ES-I3 (cell line): ENCODE measurements around the gene TCP11.
"Not testable (repeated sequence)": the region's sequence is repeated elsewhere in the genome, so short reads cannot be mapped to it uniquely, and the experiment has no call there.

Experiments used
- H3K36me3 ChIP-seq: 2 replicates; pipeline ENCODE4 v1.6.1; 2013; ENCODE audit warnings: mild to moderate bottlenecking, low read length, control low read depth, moderate library complexity; ENCODE audit not compliant: insufficient read depth
- H3K4me1 ChIP-seq: 2 replicates; pipeline ENCODE4 v1.6.1; 2013; ENCODE audit warnings: mild to moderate bottlenecking, control low read depth, low read length; ENCODE audit not compliant: insufficient read depth
- H3K9ac ChIP-seq: 2 replicates; pipeline ENCODE4 v1.6.1; 2013; ENCODE audit warnings: low read depth, mild to moderate bottlenecking, low read length, moderate library complexity
- H3K9me3 ChIP-seq: 2 replicates; pipeline ENCODE4 v1.6.1; 2013; ENCODE audit warnings: mild to moderate bottlenecking, low read length, moderate library complexity; ENCODE audit not compliant: control insufficient read depth, insufficient read depth

The TCP11 gene

DNA sequence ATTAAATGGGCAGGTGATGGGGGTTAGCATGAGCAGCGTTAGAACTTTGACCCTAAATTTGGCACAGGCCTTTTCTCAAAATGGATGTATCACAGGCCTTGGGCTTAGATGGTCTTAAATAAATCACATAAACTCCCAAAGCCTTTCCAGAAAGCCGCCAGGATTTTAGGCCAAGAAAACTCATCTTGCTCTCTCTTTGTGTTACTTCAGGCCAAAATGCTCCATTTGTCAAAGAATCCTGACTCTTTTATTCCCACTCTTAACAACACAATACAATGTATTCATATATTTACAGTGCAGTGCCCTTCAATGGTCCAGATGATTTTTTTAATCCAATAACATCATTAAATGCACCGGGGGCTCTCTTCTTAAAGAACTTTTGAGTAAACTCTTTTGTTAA is 5.9 kb upstream of the TCP11 start:
- no peak overlapping the region for H3K9ac ChIP-seq
- peaks cover 27% of the 10 kb centered on the region for H3K4me1 ChIP-seq

DNA sequence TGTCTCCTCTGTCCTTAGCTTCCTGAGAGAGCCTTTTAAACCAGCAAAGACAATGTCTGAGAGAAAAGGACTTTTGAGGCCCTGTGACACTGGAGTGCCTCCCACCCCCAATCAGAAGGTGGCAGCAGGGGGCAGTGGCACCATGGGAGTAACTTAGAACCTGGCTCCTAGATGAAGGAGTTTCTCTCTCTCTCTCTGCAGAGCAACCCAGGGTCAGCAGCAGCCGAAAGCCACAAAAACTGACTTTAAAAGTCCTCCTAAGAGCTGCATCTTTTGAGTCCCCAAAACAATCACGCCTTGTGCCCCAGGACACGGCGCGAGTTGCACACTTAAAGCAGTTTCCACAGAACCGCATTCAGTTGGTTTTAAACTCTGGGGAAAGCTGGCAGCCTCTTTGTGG is 5.3 kb upstream of the TCP11 start:
- Histone ChIP-seq H3K9me3 (no peaks in the 10 kb centered on the region), H3K4me1 (peaks cover 27% of the 10 kb centered on the region), H3K9ac (no peak overlapping the region), H3K36me3 (no peaks in the 10 kb centered on the region)

More for the DNA sequence above, 5.9 kb upstream of the TCP11 start:
- Histone ChIP-seq H3K9me3 (no peaks in the 10 kb centered on the region), H3K36me3 (no peaks in the 10 kb centered on the region)

DNA sequence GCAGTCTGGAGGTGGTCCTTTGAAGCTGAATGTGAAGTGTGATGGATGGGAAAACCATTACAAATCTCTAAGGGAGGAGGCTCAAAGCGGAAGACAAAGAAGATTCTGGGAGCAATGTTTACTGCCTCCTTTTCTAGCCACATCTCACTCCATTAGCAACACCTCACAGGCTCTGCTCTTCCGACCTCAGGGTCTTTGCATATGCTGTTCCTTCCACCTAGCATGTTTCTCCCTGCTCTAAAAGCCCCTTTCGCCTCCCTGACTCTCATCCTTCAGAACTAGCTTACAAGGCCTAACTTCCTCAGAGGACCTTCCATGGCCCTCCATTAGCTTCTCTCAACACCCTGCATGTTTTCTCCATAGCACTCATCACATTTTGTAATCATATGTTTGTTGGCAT is 4.6 kb upstream of the TCP11 start:
- no peak overlapping the region for H3K9ac ChIP-seq
- no peaks in the 10 kb centered on the region for H3K36me3 ChIP-seq
- H3K9me3 ChIP-seq = no peaks in the 10 kb centered on the region
- peaks cover 27% of the 10 kb centered on the region for H3K4me1 ChIP-seq

DNA sequence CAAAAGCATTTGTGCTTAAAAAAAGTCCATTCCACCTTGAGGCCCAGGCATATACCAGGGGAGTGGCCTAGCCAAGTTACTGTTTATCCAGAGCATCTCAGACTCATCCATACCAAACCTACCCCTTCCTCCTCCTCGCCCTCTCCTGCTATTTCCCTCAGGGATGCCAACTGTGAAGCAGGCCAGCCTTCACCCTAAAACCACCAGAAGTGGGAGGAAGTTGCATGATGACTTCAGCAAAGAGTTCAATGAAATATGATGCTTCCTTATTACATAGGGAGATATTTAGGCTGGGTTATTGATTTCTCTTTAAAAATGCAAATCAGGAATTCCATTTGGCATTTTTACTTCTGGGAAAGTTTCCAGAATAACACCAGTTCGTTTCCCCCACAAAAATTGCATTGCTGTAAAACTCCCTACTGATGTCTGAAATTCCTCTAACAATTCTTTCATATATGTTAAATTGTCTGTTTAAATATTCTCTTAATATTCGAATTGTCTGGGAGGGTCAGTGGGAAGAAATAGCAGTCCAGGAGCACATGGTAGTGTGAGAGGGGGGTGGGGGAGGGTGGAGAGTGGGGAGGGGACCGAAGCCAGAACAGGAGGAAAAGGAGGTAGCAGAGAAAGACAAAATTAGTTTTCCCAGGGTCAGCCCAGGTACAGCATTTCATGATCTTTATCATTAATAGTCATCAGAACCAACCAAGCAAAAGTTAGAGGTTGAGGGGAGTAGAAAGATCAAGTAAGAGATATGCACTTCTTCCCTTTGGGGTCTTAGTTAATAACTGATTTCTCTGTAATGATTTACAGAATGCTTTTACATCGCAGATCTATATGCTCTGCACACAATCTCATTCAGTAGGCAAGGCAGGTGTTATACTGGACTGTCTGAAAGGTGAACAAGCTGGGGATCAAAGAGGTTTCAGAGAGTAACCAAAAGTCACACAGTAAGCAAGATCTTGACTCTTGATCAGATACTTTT is 1.7 kb upstream of the TCP11 start:
- Histone ChIP-seq H3K9me3 (no peaks in the 10 kb centered on the region), H3K9ac (no peak overlapping the region), H3K4me1 (peaks cover 18% of the 10 kb centered on the region), H3K36me3 (no peaks in the 10 kb centered on the region)

DNA sequence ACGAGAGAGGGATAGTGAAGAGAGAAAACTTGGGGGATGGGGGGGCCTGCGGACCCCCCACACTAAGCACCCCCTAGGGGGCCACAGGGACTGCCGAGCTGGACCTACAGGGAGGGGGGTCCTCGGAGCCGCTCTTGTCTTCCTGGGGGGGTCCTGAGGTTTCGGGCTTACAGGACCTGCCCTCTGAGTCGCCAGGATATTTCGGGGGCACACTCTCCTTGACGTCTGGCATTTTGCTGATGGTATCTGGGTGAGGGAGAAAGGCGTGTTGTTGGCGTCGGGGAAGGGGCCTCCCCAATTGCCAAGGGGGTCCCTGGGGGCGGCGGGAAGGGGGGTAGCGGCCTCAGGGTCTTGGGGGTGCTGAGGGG is 516 bp downstream of the TCP11 start:
- Histone ChIP-seq H3K36me3 (no peaks in the 10 kb centered on the region), H3K9me3 (no peaks in the 10 kb centered on the region), H3K4me1 (peaks cover 3% of the 10 kb centered on the region; the same call in 1 of the 2 replicates), H3K9ac (no peak overlapping the region; the same call in 1 of the 2 replicates)

DNA sequence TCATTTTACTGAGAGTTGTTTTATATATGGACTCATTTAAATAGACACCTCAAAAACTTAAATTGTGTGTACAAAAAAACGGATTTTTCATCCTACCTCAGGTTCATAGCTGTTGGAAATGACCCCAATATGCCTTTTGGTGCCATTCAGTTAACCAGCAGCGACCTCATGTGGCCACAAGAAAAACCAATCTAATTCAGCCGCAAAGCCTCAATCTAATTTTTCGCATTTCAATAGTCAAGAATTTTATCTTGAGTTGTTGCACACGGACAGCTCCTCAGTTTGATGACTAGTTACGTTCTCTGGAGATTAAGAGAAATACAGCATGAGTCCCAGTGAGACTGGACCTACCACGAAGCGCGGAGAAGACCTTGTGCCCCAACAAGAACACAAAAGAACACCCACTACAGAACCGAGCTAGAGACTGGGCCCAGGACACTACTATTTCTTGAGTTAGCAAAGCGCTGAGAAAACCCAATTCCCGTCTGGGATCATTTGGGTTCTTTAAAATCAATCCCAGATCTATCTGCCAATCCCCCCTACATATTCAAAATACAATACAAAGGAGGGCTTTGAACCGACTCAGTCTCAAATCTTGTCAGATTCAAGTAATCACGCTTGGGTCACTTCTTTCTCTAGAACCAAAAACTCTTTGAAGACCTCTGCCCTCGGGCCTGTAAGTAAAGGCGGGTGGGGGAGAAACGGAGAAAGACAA is 1.1 kb downstream of the TCP11 start:
- no peak overlapping the region; the same call in 1 of the 2 replicates for H3K9ac ChIP-seq
- no peaks in the 10 kb centered on the region for H3K9me3 ChIP-seq
- H3K36me3 ChIP-seq = no peaks in the 10 kb centered on the region
- H3K4me1 ChIP-seq = peaks cover 3% of the 10 kb centered on the region; the same call in 1 of the 2 replicates

DNA sequence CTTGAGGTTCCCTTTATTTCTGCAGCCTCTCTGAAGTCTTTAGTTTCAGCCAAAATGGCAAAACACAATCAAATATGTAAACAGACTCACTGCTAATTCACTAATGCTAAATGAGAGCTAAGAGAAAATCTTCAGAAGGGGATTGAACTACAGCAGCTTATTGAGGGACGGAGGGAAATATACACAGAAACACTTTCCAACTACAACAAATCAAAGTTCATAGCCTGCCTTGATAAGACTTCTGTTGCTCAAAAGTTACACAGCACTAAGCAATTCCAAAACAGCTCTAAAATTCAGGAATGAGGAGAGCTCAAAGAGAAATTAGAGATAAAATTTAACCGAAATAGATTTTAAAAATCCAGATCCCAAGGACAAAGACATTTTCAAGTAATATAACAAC is 1.7 kb downstream of the TCP11 start:
- H3K9me3 ChIP-seq = no peaks in the 10 kb centered on the region
- no peaks in the 10 kb centered on the region for H3K36me3 ChIP-seq
- H3K9ac ChIP-seq = no peak overlapping the region
- peaks cover 3% of the 10 kb centered on the region; the same call in 1 of the 2 replicates for H3K4me1 ChIP-seq

DNA sequence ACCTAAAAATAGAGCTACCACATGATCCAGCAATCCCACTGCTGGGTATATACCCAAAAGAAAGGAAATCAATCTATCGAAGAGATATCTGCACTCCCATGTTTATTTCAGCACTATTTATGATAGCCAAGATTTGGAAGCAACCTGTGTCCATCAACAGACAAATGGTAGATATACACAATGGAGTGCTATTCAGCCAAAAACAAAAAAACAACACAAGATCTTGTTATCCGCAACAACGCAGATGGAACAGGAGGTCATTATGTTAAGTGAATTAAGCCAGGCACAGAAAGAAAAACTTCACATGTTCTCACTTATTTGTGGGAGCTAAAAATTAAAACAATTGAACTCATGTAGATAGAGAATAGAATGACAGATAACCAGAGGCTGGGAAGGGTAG is 2.9 kb downstream of the TCP11 start:
- H3K9ac ChIP-seq, H3K36me3 ChIP-seq, H3K9me3 ChIP-seq, H3K4me1 ChIP-seq: not testable (repeated sequence)

DNA sequence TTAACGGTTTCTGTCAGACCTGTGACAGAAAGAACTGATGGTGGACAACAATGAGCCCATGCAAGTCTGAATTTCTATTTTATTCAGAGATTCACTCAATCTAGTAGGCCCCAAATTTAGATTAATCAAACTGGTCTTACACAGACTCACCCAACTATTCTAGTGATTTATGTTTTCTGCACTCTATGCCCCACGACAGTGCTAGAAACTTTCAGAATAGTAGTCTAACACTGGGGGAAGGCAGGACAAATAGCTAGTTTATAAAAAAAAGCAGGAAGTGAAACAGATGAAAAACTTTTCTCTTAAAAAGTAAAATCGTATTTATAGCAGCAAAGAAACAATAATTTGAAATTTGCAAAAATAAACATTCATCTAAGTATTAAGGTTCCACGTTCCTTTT is 5.0 kb downstream of the TCP11 start:
- H3K9ac ChIP-seq = no peak overlapping the region
- H3K36me3 ChIP-seq = no peaks in the 10 kb centered on the region
- peaks cover 3% of the 10 kb centered on the region; the same call in 1 of the 2 replicates for H3K4me1 ChIP-seq
- H3K9me3 ChIP-seq = no peaks in the 10 kb centered on the region

DNA sequence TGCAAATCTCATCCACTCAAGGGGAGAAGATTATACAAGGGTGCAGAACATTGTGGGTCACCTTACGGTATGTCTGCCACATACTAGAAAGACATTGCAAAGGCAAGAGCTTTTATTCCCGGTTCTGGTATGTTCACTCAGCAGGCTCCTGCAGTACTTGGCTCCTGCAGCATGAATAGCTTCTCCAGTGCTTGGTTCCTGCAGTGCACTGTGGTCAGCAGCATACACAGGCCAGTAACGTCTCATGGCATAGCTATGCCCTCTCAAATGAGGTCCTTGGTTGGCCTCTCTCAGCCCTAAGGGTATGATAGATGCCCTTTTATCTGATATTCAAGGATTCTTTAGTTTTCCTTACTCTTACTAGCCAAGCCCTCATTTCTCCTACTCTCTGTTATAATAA is 12.6 kb downstream of the TCP11 start:
- H3K4me1 ChIP-seq = no peaks in the 10 kb centered on the region
- H3K9me3 ChIP-seq = no peaks in the 10 kb centered on the region; the same call in 1 of the 2 replicates
- H3K9ac ChIP-seq = no peak overlapping the region
- no peaks in the 10 kb centered on the region for H3K36me3 ChIP-seq

DNA sequence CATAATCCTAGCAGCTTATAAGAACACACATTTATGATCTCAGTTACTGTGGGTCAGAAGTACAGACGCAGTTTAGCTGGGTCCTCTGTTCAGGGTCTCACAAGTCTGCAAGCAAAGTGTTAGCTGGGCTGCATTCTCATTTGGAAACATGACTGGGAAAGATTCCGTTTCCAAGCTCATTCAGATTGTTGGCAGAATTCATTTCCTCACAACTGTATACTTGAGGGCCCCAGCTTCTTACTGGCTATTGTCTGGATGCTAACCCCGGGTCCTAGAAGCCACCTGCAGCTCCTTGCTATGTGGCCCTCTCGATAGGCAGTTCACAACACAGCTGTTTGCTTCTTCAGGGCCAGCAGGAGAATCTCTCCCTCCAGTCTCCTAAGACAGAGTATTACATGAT is 13.1 kb downstream of the TCP11 start:
- no peaks in the 10 kb centered on the region; the same call in 1 of the 2 replicates for H3K9me3 ChIP-seq
- H3K4me1 ChIP-seq = no peaks in the 10 kb centered on the region
- H3K36me3 ChIP-seq = no peaks in the 10 kb centered on the region
- H3K9ac ChIP-seq = no peak overlapping the region

DNA sequence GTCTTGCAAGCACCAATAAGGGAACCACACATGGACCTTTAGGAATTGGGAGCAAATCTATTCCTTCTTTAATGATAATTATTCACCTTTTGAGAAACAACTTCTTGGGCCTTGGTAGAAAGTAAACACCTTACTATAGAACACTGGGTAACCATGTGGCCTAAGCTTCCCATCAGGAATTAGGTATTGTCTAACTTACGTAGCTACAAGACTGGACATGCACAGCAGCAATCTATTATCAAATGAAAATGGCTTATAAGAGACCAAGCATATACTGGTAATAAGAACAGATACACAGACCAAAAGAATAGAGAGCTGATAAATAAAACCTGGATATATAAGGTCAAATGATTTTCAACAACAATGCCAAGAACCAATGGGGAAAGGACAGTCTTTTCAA is 16.8 kb downstream of the TCP11 start:
- no peak overlapping the region for H3K9ac ChIP-seq

DNA sequence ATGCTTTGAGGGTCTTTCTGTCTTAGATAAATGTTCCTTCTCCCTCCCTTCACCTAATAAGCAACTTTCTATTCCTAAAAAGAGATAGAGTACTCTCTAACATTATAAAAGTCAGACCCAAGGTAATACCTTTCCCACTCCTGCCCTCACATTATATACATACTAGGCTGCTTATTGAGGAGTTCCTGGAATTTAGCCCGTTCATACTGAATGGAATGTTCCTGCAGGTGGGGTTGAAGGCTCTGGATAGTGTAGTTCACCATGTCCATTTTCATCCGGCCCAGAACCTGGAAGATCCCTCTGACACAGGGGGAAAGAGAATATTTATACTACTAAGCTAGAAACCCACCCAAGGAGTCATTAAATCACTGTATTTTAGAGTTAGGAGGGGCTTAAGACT is 20.4 kb downstream of the TCP11 start:
- Histone ChIP-seq H3K9ac (no peak overlapping the region), H3K36me3 (no peaks in the 10 kb centered on the region), H3K9me3 (no peaks in the 10 kb centered on the region; the same call in 1 of the 2 replicates)

More for the DNA sequence above, 16.8 kb downstream of the TCP11 start:
- Histone ChIP-seq H3K9me3 (no peaks in the 10 kb centered on the region; the same call in 1 of the 2 replicates), H3K36me3 (no peaks in the 10 kb centered on the region), H3K4me1 (no peaks in the 10 kb centered on the region)

DNA sequence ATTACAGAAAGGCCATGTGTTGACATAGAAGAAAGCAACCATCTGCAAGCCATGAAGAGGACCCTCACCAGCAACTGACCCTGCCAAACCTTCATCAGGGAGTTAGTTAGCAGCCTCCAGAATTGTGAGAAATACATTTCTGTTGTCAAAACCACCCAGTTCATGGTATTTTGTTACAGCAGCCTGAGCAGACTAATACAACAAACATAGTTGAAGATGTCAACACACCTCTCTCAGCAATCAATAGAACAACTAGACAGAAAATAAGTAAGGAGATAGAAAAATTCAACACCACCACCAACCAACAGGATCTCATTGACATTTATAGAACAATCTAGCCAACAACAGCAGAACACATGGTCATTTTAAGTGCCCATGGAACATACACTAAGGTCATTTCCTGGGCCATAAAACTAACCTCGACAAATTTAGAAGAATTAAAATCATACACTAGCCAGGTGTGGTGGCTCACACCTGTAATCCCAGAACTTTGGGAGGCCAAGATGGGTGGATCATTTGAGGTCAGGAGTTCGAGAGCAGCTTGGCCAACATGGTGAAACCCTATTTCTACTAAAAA is 32.7 kb downstream of the TCP11 start:
- Histone ChIP-seq H3K4me1 (no peaks in the 10 kb centered on the region), H3K9me3 (no peaks in the 10 kb centered on the region), H3K9ac (no peak overlapping the region), H3K36me3 (no peaks in the 10 kb centered on the region)

More for the DNA sequence above, 20.4 kb downstream of the TCP11 start:
- no peaks in the 10 kb centered on the region for H3K4me1 ChIP-seq
